Measurements from ENCODE around the gene B4GALT6. TPM values are rescaled to one million over a fixed set of nuclear protein-coding genes. Genes with fewer than 3 reads are reported as not detected.

Gene B4GALT6
- polyA plus RNA-seq, 1 donor (not counting 4 experiments of a cell fraction or from before 2014, with no cell fraction given) = 7.1 TPM

GRCh38 chr18:31610286-31611205 is 73.8 kb downstream of the B4GALT6 start:
- Histone ChIP-seq H4K20me1 (ENCODE audit: control insufficient read depth, extremely low read depth, insufficient read depth, low read length) (no peaks in the 10 kb centered on the region), H3K27me3 (ENCODE audit: control insufficient read depth, extremely low read depth, insufficient read depth, low read length) (no peaks in the 10 kb centered on the region), H3K9me1 (ENCODE audit: control insufficient read depth, extremely low read depth, insufficient read depth, low read length) (no peaks in the 10 kb centered on the region), H2AFZ (ENCODE audit: control insufficient read depth, low read length) (no peak overlapping the region), H3K27ac (ENCODE audit: control insufficient read depth, insufficient read depth, low read length) (no peak overlapping the region), H3K9ac (ENCODE audit: control insufficient read depth, extremely low read depth, insufficient read depth, low read length) (no peak overlapping the region), H3K4me1 (ENCODE audit: control insufficient read depth, extremely low read depth, insufficient read depth, low read length) (no peaks in the 10 kb centered on the region), H3K4me3 (ENCODE audit: control insufficient read depth in 2 of 3, extremely low read depth in 1 of 3, insufficient read depth in 2 of 3, low read depth in 1 of 3, low read length in 3 of 3) (no peak overlapping the region), H3K79me2 (ENCODE audit: control insufficient read depth, insufficient read depth, low read length) (no peaks in the 10 kb centered on the region), H3K4me2 (ENCODE audit: control insufficient read depth, extremely low read depth, insufficient read depth, low read depth, low read length) (no peak overlapping the region), H3K36me3 (ENCODE audit: control insufficient read depth in 2 of 2, extremely low read depth in 1 of 2, insufficient read depth in 2 of 2, low read length in 2 of 2) (no peaks in the 10 kb centered on the region), H3K9me3 (ENCODE audit: control insufficient read depth, low read depth, low read length) (no peaks in the 10 kb centered on the region)
- dilution Hi-C loops (cut with MboI; ENCODE audit: extremely low pct_ligation_motif_present, low sequenced_read_pairs) = no loop called here
- TF ChIP-seq CTCF (optimal IDR thresholded peaks at IDR 0.05 in 1 of 3, IDR thresholded peaks at IDR 0.05 in 1 of 3, conservative IDR thresholded peaks at IDR 0.05 in 1 of 3; ENCODE audit: extremely low read depth in 1 of 3, insufficient read depth in 2 of 3, low read length in 3 of 3) = peak; percentile 41 to 47 (median 42)
- TF ChIP-seq EZH2 (IDR thresholded peaks at IDR 0.05; ENCODE audit: low read length) = no peak
- FAIRE-seq = peak; percentile 17
- no peak for DNase-seq (ENCODE audit: low read depth, low spot score)

GRCh38 chr18:31609886-31610285 is 74.5 kb downstream of the B4GALT6 start:
- H4K20me1 ChIP-seq (ENCODE audit: control insufficient read depth, extremely low read depth, insufficient read depth, low read length) = no peaks in the 10 kb centered on the region
- no peak overlapping the region for H3K4me2 ChIP-seq (ENCODE audit: control insufficient read depth, extremely low read depth, insufficient read depth, low read depth, low read length)
- no peak for FAIRE-seq
- no peaks in the 10 kb centered on the region for H3K27me3 ChIP-seq (ENCODE audit: control insufficient read depth, extremely low read depth, insufficient read depth, low read length)
- dilution Hi-C loops (cut with MboI; ENCODE audit: extremely low pct_ligation_motif_present, low sequenced_read_pairs) = no loop called here
- no peak for DNase-seq (ENCODE audit: low read depth, low spot score)
- H3K4me1 ChIP-seq (ENCODE audit: control insufficient read depth, extremely low read depth, insufficient read depth, low read length) = no peaks in the 10 kb centered on the region
- no peaks in the 10 kb centered on the region for H3K36me3 ChIP-seq (ENCODE audit: control insufficient read depth in 2 of 2, extremely low read depth in 1 of 2, insufficient read depth in 2 of 2, low read length in 2 of 2)
- no peaks in the 10 kb centered on the region for H3K9me1 ChIP-seq (ENCODE audit: control insufficient read depth, extremely low read depth, insufficient read depth, low read length)
- TF ChIP-seq EZH2 (IDR thresholded peaks at IDR 0.05; ENCODE audit: low read length) (no peak), CTCF (optimal IDR thresholded peaks at IDR 0.05 in 1 of 3, IDR thresholded peaks at IDR 0.05 in 1 of 3, conservative IDR thresholded peaks at IDR 0.05 in 1 of 3; ENCODE audit: extremely low read depth in 1 of 3, insufficient read depth in 2 of 3, low read length in 3 of 3) (no peak)
- H3K4me3 ChIP-seq (ENCODE audit: control insufficient read depth in 2 of 3, extremely low read depth in 1 of 3, insufficient read depth in 2 of 3, low read depth in 1 of 3, low read length in 3 of 3) = no peak overlapping the region
- H3K79me2 ChIP-seq (ENCODE audit: control insufficient read depth, insufficient read depth, low read length) = no peaks in the 10 kb centered on the region
- no peak overlapping the region for H3K27ac ChIP-seq (ENCODE audit: control insufficient read depth, insufficient read depth, low read length)
- no peak overlapping the region for H3K9ac ChIP-seq (ENCODE audit: control insufficient read depth, extremely low read depth, insufficient read depth, low read length)
- no peak overlapping the region for H2AFZ ChIP-seq (ENCODE audit: control insufficient read depth, low read length)
- no peaks in the 10 kb centered on the region for H3K9me3 ChIP-seq (ENCODE audit: control insufficient read depth, low read depth, low read length)

Data from keratinocyte (primary cell).